Activated T-cell treated with anti-CD3 and anti-CD28 coated beads, Interleukin-2, amount 50 U/mL, for 48 hours (primary cell): ENCODE results near the gene AOPEP.
"Not testable (repeated sequence)": the region's sequence is repeated elsewhere in the genome, so short reads cannot be mapped to it uniquely, and the experiment has no call there.

Experiments used
- DNase-seq, 2 experiments: peaks; one replicate each; pipeline ENCODE4 v3.0.0-alpha.2; 2020

AOPEP gene

DNA sequence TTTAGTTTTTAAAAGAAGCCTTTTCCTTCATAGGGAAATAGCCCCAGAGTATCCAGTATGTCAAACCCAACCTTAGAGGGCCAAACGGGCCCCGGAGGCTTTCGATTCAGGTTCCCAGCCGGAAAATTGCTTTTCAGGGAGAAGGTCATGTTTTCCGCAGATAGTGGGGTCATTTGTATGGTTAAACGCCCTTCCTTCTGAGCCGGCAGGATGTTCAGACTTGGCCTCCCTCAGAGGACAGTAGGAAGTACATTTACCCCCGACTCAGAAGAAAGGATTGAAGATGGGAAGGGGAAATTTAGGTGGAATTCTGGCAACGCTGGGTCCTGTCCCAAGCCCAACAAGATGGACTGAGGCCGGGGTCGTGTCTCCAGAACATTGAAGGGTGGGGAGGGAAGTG lies 195.2 kb downstream of the AOPEP start:
- DNase-seq = no peak

DNA sequence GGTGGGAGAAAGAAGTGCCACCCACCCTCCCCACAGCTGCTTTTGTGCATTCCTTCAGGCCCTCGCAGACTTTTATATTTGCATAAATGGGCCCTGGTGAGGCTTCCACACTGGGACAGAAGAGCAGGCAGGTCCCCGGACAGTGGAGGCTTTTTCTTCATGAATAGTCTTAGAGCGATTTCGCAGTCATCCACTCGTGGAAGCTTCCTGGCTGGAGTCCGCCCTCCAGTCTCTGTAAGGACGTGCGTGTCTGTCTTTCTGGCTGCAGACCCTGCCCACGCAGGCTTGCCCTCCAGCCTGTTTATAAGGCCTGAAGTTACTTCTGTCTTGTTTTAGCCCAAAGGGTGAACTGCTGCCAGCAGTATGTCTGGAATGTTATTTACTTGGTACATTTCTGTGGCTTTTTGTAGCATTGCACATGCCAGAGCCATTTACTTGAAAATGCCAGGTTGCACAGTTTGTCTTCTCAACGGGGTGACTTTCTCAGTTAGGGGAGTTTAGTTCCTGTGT lies 195.7 kb downstream of the AOPEP start:
- DNase-seq = no peak

DNA sequence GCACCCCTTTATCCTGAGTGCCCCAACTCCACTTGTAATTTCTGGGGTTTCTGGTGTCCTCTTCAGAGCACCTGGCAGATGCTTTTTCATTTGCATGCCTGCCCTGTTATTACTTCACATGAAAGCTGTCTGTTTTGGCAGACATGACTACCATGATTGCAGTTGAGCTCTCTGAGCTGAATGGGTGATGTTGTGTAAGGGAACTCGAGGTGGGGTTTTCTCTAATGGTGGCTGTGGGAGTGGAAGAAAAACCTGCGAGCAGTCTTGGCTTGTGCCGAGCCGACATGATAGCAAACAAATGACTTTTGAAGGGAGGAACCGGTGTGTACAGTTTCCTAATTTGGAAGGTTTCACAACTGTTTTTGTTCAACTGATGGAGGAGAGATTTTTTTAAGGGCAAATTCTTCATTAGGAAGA lies 196.2 kb downstream of the AOPEP start:
- no peak for DNase-seq

DNA sequence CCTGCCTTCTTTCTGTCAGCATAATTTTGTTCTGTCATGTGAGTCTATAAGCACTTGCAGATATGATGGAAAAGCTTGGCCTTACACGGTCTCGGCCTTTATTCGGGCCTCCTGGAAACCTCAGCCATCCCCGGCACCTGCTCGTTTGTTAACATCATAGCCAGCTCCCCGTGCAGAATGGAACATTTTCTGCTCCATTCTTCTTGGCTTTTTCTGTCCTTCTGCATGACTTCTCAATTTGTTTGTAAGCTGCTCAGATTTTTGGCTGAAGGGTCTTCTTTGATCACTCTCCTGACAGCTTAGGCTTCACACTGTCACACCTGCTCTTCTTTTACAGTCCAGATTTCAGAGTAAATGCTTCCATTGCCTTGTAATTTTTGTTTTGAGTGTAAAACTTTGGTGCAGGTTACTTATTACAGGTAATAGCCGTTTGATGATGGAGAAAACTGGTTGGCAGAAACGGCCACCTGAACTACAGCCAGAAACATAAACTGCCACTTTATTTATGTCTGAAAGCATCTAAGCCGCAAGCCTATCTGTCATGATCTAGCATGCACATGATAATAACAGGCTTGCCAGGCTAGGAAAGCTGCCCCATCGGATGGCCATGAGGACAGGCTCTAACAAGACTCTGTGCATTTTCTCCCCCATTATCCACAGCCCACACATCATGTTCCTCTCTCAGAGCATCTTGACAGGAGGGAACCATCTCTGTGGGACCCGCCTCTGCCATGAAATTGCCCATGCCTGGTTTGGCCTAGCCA lies 197.0 kb downstream of the AOPEP start:
- no peak for DNase-seq

DNA sequence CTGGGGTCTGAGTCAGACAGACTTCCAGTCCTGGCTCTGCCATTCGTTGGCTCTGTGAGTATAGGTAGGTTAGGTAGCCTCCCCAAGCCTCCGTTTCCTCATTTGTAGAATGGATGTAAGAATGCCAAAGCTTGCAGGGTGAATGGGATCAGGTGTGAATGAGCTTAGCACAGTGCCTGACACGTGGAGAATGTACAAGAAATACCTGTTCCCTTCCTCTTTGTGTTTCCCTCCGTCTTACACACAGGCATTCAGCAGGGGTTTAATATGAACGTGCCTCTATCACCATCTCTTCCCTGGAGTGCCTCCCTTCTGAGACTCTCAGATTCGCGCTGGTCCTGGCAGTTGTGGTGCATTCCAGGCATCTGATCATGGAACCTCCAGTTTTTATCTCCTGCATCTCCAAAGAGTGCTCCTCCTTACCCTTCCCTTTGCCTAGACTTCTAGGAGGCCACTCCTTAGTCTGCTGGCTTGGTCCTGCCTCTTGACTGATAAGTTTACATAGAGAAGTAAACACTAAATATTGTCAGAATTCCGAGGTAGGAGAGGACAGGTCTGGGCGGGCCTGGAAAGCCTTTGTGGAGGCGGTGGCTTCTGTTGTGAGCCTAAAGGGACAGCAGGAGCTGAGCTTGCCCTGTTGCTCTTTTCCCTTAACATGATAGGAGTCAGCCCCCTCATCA lies 199.4 kb downstream of the AOPEP start:
- DNase-seq = no peak

DNA sequence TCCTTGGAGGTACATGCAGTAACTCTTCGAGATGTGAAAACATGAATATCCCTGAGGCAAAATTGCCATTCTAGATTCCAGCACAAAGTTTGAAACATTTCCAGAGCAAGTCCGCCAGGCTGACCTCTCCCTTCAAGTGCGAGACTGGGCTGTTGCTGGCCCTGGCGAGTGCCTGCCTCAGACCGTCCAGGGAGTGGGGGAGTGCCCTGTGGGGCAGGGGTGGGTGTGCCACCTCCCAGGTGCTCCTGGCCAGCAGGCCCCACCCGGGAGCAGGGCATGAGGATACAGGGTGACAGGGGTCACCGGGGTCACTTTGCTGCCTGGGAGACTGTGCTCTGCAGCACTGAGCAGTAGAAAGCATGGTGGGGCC lies 199.9 kb downstream of the AOPEP start:
- DNase-seq = no peak

DNA sequence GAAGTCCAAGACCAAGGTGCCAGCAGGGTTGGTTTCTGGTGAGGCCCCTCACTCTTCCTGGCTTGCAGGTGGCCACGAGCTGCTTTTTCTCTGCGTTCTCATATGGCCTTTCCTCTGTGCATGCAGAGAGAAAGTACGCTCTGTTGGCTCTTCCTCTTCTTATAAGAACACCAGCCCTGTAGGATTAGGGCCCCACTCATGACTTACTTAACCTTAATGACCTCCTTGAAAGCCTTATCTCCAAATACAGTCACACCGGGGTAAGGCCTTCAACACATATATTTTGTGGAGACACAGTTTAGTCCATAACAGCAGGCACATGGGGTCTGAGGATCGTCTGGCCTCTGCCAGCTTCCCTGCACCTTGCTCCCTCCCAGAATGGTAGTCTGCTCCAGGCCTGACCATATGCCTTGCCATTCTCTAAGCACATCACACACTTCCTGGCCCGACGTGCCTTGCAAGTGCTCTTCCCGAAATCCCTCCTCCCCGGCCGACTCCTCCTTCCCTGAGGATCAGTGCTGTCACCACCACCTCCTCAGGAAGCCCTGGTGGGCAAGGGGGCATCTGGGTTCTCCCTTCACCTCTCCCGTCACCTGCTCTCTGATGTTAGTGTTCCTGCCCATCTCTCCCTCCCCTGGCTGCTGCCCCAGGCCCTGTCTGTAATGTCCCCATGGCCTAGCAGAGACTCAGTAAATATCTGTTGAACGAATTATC lies 200.7 kb downstream of the AOPEP start:
- no peak for DNase-seq

DNA sequence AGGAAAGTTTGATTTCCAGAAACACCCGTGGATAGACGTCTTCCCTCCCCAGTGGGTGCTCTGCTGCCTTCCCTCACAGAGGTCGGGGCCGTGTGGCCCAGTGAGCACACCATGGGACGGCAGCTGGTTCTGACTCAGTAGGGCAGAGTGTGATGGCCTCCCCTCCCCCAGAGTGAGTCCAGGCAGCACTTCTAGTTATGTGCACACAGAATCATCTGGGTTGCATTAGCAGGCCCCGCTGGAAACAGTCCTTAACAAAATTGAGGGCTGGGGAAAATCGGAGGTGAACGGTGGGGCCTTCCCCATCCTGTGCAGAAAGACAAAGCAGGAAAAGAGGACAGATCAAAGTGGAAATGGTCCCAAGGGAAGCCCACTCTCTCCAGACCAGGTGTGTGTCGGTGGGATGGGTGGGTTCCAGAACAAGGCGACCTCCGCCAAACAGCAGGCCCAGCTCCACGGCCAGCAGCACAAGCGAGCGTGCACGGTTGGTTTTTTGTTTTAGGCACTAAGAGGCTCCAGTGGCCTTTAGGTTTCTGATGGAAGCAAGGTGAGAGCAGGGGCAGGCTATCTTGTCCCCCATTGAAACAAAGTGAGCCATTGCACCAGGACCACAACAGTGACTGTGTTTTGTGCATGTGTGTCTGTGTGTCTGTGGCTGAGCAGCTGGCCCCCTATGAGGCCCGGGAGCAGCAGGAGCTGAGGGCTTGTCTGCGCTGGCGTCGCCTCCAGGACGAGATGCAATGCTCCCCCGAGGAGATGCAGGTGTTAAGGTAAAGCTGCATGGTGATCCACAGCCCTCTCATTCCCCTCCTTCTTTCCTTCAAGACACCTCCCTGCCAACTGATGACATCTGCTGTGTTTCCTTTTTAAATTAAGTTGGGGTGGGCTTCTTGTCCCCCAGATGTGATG lies 201.5 kb downstream of the AOPEP start:
- no peak for DNase-seq

DNA sequence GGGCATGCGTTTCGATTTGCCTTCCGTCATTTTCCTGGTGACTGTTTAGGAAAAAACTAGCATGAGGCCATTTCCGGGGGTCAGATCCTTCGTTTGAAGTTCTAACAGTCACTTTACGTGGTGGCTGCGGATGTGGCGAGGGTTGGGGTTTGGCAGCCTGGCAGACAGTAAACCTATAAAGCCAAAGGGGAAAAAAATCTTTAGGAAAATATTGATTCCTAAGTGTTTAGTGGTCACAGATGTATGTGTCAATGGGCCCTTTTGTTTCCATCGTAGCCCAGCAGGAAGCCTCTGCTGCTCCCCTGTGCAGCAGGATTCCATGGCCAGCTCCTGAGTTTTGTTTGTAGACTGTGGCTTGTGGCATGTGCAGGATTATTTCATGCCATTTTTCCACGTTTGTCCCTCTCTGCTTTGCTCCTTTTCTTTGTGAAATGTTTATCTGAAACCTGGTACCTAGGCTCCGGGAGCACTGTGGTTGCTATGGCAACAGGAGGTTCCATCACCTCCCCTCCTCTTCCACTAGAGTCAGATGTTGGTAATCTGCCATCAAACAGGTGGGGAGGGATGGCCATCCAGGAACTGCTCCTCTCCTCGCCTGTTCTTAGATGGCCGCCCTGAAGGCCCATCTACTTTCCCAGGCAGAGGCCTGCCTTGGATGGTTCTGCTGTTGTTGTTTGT lies 202.3 kb downstream of the AOPEP start:
- DNase-seq = no peak

DNA sequence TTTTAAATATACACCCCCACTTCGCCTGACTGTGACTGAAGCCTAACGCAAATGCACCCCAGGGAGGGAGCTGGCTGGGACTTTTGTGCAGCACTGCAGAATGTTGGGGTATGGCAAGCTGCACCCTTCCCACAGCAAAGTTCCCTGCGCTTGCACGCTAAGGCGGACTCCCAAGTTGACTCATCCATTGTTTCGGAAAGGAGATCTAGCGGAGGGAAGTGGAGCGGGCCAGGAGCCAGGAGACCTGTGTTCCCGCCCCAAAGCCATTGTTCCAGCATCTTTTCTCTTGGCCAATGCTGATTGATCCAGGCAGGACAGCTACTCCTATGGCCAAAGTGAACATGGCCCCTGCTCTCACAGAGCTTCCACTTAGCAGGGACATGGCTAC lies 202.9 kb downstream of the AOPEP start:
- no peak for DNase-seq

DNA sequence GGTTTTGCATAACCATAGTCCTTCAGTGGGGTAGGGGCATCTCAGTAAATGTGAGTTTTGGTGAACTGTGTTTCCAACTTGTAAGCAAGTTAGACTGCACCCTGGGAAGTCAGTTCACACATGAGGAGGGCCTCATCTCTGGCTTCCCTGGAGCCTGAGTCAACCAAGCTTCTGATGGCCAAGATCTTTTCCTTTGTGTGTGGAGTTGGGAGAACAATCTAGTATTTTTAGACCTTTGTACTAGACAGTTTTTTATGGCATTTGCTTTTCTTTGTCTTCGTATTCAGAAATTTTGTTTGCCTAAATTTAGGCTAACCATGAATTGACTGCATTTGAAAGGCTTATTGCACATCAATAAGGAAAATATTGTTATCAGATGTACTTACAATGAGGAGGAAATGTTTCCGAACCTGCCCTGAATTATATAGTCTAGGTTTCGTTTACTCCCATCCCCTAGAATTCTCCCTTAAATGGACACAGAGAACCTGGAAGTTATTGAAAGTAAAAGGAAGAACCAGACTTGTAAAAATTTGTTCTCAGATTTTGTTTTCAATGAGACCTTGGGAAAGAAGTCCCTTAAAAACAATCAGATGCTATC lies 204.6 kb downstream of the AOPEP start:
- DNase-seq = no peak

DNA sequence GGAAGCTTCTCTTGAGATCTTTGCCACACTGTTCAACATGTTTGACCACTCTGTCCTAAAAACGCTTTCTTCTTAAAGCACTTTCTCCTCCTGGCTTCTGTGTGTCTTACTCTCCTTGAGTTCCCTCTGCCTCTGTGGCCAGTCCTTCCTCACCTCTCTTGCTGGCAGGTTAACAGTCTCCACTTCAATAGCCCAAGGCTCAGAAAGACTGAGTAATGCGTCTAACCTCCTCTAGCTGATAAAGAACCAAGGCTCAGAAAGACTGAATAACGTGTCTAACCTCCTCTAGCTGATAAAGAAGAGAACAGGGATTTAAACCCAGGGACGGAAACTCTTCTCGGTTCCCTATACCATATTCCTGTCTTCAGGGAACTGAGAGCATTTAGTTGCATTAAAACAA lies 205.2 kb downstream of the AOPEP start:
- no peak for DNase-seq

DNA sequence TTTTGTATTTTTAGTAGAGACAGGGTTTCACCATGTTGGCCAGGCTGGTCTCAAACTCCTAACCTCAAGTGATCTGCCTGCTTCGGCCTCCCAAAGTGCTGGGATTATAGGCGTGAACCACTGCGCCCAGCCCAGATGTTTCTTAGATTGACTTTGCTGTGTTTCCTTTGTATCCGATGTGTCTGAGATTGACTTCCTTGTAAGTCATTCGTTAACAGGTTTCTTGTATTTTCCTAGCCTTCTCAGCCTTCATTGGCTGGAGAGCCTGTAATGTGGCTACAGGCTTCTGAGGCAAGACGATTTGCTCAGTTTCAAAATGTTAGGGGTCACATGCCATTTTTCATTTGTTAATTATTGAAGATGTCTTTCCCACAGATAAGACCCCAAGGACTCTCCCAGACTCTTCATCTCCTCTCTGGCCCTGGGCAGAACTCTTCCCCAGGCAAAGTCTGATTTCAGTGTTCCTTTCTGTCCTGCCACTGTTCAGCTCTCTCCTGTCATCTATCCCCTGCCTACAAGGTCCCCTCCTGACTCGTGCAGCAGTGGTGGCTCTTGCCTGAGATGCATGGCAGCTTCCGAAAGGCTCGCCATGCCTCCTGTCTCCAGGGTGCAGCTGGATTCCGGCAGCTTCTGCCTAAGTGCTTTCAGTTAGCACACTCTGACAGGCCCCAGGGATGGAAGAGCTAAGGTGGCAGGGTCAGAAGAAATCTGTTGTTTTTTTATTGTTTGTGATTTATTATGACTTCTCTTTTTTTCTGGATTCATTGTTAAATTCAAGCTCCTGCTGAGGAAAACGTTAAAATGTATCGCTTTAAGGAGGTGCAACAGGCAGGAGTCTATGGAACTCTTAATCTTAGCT lies 206.4 kb downstream of the AOPEP start:
- DNase-seq = no peak

DNA sequence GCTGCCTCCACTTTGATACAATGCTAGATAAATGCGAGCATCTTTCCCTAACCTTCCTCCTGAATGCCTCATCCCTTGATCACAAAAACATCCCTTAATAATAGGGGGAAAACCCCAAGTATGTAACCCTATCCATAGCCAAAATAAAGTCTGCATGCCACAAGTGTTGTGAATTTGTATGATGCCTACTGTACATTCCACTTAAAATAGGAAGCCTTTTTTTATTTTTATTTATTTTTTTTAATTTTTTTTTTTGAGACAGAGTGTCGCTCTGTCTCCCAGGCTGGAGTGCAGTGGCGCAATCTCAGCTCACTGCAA lies 207.0 kb downstream of the AOPEP start:
- DNase-seq = no peak

DNA sequence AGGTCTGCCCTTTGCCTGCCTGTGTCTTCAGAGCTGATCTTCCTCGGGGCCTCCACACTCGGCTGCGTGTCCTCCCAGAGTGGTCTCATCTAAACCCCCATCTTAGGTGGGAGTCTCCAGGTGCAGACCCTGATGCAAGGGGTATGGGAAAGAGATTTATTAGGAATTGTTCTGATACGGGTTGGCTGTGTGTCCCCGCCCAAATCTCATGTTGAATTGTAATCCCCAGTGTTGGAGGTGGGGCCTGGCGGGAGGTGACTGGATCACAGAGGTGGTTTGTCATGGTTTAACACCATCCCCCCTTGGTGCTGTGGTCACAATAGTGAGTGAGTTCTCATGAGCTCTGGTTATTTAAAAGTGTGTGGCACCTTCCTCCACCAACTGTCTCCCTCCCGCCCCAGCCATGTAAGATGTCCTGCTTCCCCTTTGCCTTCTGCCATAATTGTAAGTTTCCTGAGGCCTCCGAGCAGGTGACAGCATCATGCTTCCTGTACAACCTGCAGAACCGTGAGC lies 208.4 kb downstream of the AOPEP start:
- no peak for DNase-seq

DNA sequence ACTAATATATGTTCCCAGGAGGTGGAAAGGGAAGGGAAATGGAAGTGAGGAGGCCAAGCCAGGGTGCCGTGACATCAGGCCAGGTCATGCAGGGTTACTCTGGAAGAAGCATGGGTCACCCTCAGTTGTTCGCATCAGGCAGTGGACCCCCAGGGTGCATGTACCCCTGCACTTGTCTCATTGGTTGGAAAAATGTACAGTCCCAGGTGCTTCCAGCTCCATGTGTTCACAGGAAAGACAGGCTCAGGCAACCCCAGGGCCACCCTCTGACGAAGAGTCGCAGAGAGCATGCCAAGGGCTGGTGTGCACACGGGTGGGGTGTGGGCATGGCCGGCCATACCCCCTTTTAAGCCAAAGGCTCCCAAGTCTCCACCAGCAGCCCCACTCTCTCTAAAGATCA lies 208.9 kb downstream of the AOPEP start:
- DNase-seq = no peak

DNA sequence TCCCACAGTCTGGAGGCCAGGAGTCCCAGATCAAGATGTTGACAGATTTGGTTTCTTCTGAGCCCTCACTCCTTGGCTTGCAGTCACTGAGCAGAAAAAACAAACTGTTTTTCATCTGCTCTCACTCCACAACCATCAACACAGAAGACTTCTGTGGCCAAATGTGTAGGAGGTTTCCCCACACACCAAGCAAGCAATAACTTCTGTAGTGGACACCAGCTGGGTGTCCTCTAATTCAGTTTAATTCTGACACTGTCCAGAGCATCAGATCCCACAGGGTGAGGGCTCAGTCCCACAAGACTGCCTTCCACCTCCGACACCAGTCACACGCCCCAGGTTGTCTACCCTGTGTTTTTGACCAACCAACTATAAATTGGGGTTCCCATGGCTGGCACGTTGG lies 209.9 kb downstream of the AOPEP start:
- no peak for DNase-seq

DNA sequence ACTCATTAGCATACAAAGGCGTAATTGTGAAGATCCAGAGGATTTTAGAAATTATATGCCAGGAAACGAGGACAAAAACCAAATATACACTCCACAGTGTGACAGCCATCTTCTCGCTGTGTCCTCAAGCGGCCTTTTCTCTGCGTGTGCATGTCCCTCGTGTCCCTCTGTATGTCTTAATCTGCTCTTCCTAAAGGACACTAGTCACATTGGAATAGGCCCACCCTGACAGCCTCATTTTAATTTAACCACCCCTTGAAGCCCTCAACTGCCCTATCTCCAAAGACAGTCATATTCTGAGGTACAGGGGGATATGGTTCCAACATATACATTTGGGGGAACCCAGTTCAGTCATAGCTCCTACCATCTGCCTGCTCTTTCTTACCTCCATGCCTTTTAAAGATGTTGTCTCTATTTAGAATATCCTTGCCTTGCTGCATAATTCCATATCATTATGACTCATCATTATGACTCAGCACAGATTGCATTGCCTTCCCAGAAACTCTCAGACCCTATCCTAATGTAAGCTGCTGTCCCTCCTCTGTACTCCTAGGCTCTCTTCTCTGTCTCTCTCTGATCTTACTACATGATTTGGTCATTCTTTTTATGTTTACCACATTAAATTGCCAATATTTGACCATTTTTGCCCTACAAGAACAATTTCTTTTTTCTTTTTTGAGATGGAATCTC lies 210.9 kb downstream of the AOPEP start:
- no peak for DNase-seq

DNA sequence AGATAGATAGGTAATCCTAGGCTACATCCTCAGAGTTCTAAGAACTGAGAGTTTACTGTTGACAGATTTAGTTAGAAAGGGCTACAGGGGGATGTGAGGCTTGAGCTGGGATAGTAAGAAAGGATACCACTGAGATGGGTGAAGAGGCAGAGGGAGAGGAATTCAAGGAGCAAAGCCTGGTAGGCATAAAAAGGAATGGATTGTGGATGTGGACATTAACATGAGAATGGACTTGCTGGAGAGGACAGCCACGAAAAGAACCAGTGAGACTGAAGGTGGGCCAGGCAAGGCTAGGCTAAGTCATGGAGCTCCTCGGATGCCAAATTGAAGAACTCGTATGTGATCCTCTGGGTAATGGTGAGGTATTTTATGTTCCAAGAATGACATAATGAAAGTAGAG lies 211.9 kb downstream of the AOPEP start:
- DNase-seq = no peak

DNA sequence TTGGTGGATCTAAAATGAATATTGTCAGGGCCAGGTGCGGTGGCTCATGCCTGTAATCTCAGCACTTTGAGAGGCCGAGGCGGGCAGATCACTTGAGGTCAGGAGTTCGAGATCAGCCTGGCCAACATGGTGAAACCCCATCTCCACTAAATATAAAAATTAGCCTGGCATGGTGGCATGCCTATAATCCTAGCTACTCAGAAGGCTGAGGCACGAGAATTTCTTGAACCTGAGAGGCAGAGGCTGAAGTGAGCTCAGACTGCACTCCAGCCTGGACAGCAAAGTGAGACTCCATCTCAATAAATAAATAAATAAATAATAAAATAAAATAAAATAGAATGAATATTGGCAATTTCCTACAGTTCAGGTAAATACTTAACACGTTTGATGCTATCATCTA lies 213.8 kb downstream of the AOPEP start:
- not testable (repeated sequence) for DNase-seq
